Dendritic cell treated with granulocyte-macrophage colony-stimulating factor and Interleukin-4, amounts not matched to agents 40 ng/mL and 50 ng/mL, for 4 days (primary cell): ENCODE data around the gene PRSS2.
"Not testable (repeated sequence)": the region's sequence is repeated elsewhere in the genome, so short reads cannot be mapped to it uniquely, and the experiment has no call there.

Source experiments
- H3K27ac Mint-ChIP-seq: one replicate; pipeline ENCODE4 v1.8.0; 2022; ENCODE audit warnings: mild to moderate bottlenecking, mixed read lengths
- H3K27me3 Mint-ChIP-seq: one replicate; pipeline ENCODE4 v1.8.0; 2022; ENCODE audit warnings: mild to moderate bottlenecking, mixed read lengths
- H3K36me3 Mint-ChIP-seq: one replicate; pipeline ENCODE4 v1.8.0; 2022; ENCODE audit warnings: low read depth, mixed read lengths
- H3K4me1 Mint-ChIP-seq: one replicate; pipeline ENCODE4 v1.8.0; 2022; ENCODE audit warnings: low read depth, mixed read lengths
- H3K4me3 Mint-ChIP-seq: one replicate; pipeline ENCODE4 v1.8.0; 2022; ENCODE audit warnings: mild to moderate bottlenecking, moderate library complexity, mixed read lengths
- H3K9me3 Mint-ChIP-seq: one replicate; pipeline ENCODE4 v1.8.0; 2022; ENCODE audit warnings: mixed read lengths
- intact Hi-C: fragments of 100-400 bp; cut with micrococcal nuclease; formaldehyde crosslinking; loops from one replicate; pipeline ENCODE4 v1.15.0; 2022

The PRSS2 gene

GRCh38 chr7:142751526-142752175 lies 19.1 kb upstream of the PRSS2 start:
- intact Hi-C loops, H3K36me3 Mint-ChIP-seq, H3K27me3 Mint-ChIP-seq, H3K9me3 Mint-ChIP-seq, H3K27ac Mint-ChIP-seq, H3K4me3 Mint-ChIP-seq, H3K4me1 Mint-ChIP-seq: not testable (repeated sequence)

- Mint-ChIP-seq H3K4me1 (no peaks in the 10 kb centered on the region), H3K36me3 (no peaks in the 10 kb centered on the region), H3K27me3 (peaks cover 6% of the 10 kb centered on the region), H3K4me3 (no peak overlapping the region), H3K9me3 (no peaks in the 10 kb centered on the region), H3K27ac (no peak overlapping the region)
- intact Hi-C loops: no loop called here
Measured at GRCh38 chr7:142752376-142753225, 18.2 kb upstream of the PRSS2 start.

GRCh38 chr7:142753366-142753765 lies 17.4 kb upstream of the PRSS2 start:
- no peak overlapping the region for H3K27ac Mint-ChIP-seq

GRCh38 chr7:142753925-142754491 lies 16.8 kb upstream of the PRSS2 start:
- H3K36me3 Mint-ChIP-seq, H3K9me3 Mint-ChIP-seq, H3K27me3 Mint-ChIP-seq, intact Hi-C loops, H3K4me3 Mint-ChIP-seq, H3K27ac Mint-ChIP-seq, H3K4me1 Mint-ChIP-seq: not testable (repeated sequence)

More at GRCh38 chr7:142753366-142753765, 17.4 kb upstream of the PRSS2 start:
- H3K36me3 Mint-ChIP-seq: no peaks in the 10 kb centered on the region
- no peaks in the 10 kb centered on the region for H3K4me1 Mint-ChIP-seq
- intact Hi-C loops: no loop called here
- no peak overlapping the region for H3K4me3 Mint-ChIP-seq
- H3K9me3 Mint-ChIP-seq: no peaks in the 10 kb centered on the region
- H3K27me3 Mint-ChIP-seq: peaks cover 4% of the 10 kb centered on the region

- Mint-ChIP-seq H3K4me3 (no peak overlapping the region), H3K36me3 (no peaks in the 10 kb centered on the region), H3K4me1 (no peaks in the 10 kb centered on the region), H3K27ac (no peak overlapping the region), H3K9me3 (no peaks in the 10 kb centered on the region), H3K27me3 (peaks cover 2% of the 10 kb centered on the region)
- intact Hi-C loops: no loop called here
Measured at GRCh38 chr7:142754681-142755575, 15.8 kb upstream of the PRSS2 start.

- H3K4me3 Mint-ChIP-seq, H3K27me3 Mint-ChIP-seq, H3K9me3 Mint-ChIP-seq, intact Hi-C loops, H3K36me3 Mint-ChIP-seq, H3K4me1 Mint-ChIP-seq, H3K27ac Mint-ChIP-seq: not testable (repeated sequence)
Measured at GRCh38 chr7:142758312-142758711, 12.5 kb upstream of the PRSS2 start.

GRCh38 chr7:142759433-142759832 lies 11.3 kb upstream of the PRSS2 start:
- peaks cover 8% of the 10 kb centered on the region for H3K27me3 Mint-ChIP-seq
- no peak overlapping the region for H3K4me3 Mint-ChIP-seq
- H3K36me3 Mint-ChIP-seq: no peaks in the 10 kb centered on the region
- no peaks in the 10 kb centered on the region for H3K4me1 Mint-ChIP-seq
- intact Hi-C loops: no loop called here
- H3K9me3 Mint-ChIP-seq: no peaks in the 10 kb centered on the region
- H3K27ac Mint-ChIP-seq: no peak overlapping the region

- intact Hi-C loops: no loop called here
- H3K9me3 Mint-ChIP-seq: no peaks in the 10 kb centered on the region
- no peak overlapping the region for H3K4me3 Mint-ChIP-seq
- H3K27ac Mint-ChIP-seq: no peak overlapping the region
- no peaks in the 10 kb centered on the region for H3K4me1 Mint-ChIP-seq
- peaks cover 8% of the 10 kb centered on the region for H3K27me3 Mint-ChIP-seq
- no peaks in the 10 kb centered on the region for H3K36me3 Mint-ChIP-seq
Measured at GRCh38 chr7:142760071-142760642, 10.6 kb upstream of the PRSS2 start.

- H3K4me3 Mint-ChIP-seq, H3K27me3 Mint-ChIP-seq, H3K36me3 Mint-ChIP-seq, H3K9me3 Mint-ChIP-seq, intact Hi-C loops, H3K27ac Mint-ChIP-seq, H3K4me1 Mint-ChIP-seq: not testable (repeated sequence)
Measured at GRCh38 chr7:142761606-142762005, 9.2 kb upstream of the PRSS2 start.

GRCh38 chr7:142762104-142762503 lies 8.7 kb upstream of the PRSS2 start:
- Mint-ChIP-seq H3K27me3 (peaks cover 7% of the 10 kb centered on the region), H3K36me3 (no peaks in the 10 kb centered on the region), H3K9me3 (no peaks in the 10 kb centered on the region), H3K27ac (no peak overlapping the region), H3K4me1 (no peaks in the 10 kb centered on the region), H3K4me3 (no peak overlapping the region)
- intact Hi-C loops: no loop called here

GRCh38 chr7:142767451-142767850 lies 3.3 kb upstream of the PRSS2 start:
- H3K9me3 Mint-ChIP-seq: no peaks in the 10 kb centered on the region
- intact Hi-C loops: no loop called here
- no peaks in the 10 kb centered on the region for H3K36me3 Mint-ChIP-seq
- H3K27me3 Mint-ChIP-seq: peaks cover 5% of the 10 kb centered on the region
- H3K4me3 Mint-ChIP-seq: no peak overlapping the region
- H3K27ac Mint-ChIP-seq: no peak overlapping the region
- no peaks in the 10 kb centered on the region for H3K4me1 Mint-ChIP-seq

- Mint-ChIP-seq H3K27ac (no peak overlapping the region), H3K9me3 (no peaks in the 10 kb centered on the region), H3K36me3 (no peaks in the 10 kb centered on the region), H3K27me3 (peaks cover 5% of the 10 kb centered on the region), H3K4me3 (no peak overlapping the region), H3K4me1 (no peaks in the 10 kb centered on the region)
- intact Hi-C loops: no loop called here
Measured at GRCh38 chr7:142767861-142768260, 2.9 kb upstream of the PRSS2 start.

GRCh38 chr7:142768885-142769284 lies 1.9 kb upstream of the PRSS2 start:
- intact Hi-C loops: not testable (repeated sequence)

More at GRCh38 chr7:142768885-142769284, 1.9 kb upstream of the PRSS2 start:
- not testable (repeated sequence) for H3K27ac Mint-ChIP-seq, H3K4me3 Mint-ChIP-seq, H3K4me1 Mint-ChIP-seq, H3K9me3 Mint-ChIP-seq, H3K27me3 Mint-ChIP-seq, H3K36me3 Mint-ChIP-seq
